Progenitor cell of endocrine pancreas (in vitro differentiated cells): ENCODE results near the gene EPG5. TPM values are rescaled to one million over a fixed set of nuclear protein-coding genes. Genes with fewer than 3 reads are reported as not detected.
A peak's percentile ranks its signal among the peaks of the same experiment; 100 is the strongest.

Source experiments
- DNase-seq: peaks from one replicate; pipeline ENCODE4 v3.0.0; 2021; ENCODE audit warnings: low spot score; ENCODE audit not compliant: unreplicated experiment
- H3K27ac Mint-ChIP-seq: 2 replicates; pipeline ENCODE4 v1.8.0; 2021; ENCODE audit warnings: mild to moderate bottlenecking, moderate library complexity, mixed read lengths
- H3K27me3 Mint-ChIP-seq: 2 replicates; pipeline ENCODE4 v1.8.0; 2021; ENCODE audit warnings: mixed read lengths
- H3K36me3 Mint-ChIP-seq: 2 replicates; pipeline ENCODE4 v1.8.0; 2022; ENCODE audit warnings: mixed read lengths; ENCODE audit not compliant: insufficient read depth
- H3K4me1 Mint-ChIP-seq: 2 replicates; pipeline ENCODE4 v1.8.0; 2021; ENCODE audit warnings: low read depth, mixed read lengths
- H3K4me3 Mint-ChIP-seq: 2 replicates; pipeline ENCODE4 v1.8.0; 2021; ENCODE audit warnings: low read depth, mild to moderate bottlenecking, moderate library complexity, mixed read lengths
- H3K9me3 Mint-ChIP-seq: 2 replicates; pipeline ENCODE4 v1.8.0; 2021; ENCODE audit warnings: low read depth, mixed read lengths
- CTCF ChIP-seq: fragments of 200-600 bp; sonication (generic); IDR thresholded peaks from one replicate; pipeline ENCODE4 v1.5.0; 2021; ENCODE audit warnings: antibody characterized with exemption, mild to moderate bottlenecking; ENCODE audit not compliant: unreplicated experiment
- total RNA-seq: library from RNA; stranded (reverse); gene quantifications from 2 replicates; pipeline ENCODE4 v1.2.1, GENCODE V29; 2021

EPG5 gene
- total RNA-seq, 1 donor from 2014 or later: 35.3 TPM

DNA sequence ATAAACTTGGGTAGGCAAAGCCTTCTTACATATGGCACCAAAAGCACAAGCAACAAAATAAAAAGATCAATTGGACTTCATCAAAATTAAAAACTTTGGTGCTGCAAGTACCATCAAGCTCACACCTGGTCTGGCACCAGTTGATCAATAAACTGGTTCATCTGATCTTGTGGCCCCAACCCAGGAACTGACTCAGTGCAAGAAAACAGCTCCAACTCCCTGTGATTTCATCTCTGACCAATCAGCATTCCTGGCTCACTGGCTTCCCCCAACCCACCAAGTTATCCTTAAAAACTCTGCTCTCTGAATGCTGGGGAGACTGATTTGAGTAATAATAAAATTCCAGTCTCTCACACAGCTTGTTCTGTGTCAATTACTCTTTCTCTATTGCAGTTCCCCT is 8.4 kb downstream of the EPG5 start:
- peak overlapping the region; percentile 21 for H3K27ac Mint-ChIP-seq
- DNase-seq: no peak
- no peaks in the 10 kb centered on the region for H3K27me3 Mint-ChIP-seq
- H3K36me3 Mint-ChIP-seq: peaks cover 13% of the 10 kb centered on the region
- no peak for TF ChIP-seq CTCF
- H3K4me1 Mint-ChIP-seq: no peaks in the 10 kb centered on the region
- no peak overlapping the region for H3K4me3 Mint-ChIP-seq
- H3K9me3 Mint-ChIP-seq: no peaks in the 10 kb centered on the region

DNA sequence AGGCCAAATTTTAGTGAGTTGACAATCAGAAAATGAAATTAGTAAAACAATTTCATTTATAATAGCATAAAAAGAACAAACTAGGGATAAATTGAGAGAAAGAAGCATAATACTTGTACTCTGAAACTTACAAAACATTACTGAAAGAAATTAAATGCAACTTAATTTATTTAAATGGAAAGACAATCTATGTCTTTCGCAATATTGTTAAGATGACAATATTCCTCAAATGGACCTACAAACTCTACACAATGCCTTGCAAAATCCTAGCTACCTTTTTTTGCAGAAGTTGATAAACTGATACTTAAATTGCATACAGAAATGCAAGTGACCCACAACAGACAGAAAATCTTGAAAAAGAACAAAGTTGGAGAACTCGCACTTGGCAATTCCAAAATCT is 9.1 kb downstream of the EPG5 start:
- H3K36me3 Mint-ChIP-seq: peaks cover 16% of the 10 kb centered on the region
- no peaks in the 10 kb centered on the region for H3K9me3 Mint-ChIP-seq
- TF ChIP-seq CTCF: no peak
- H3K27me3 Mint-ChIP-seq: no peaks in the 10 kb centered on the region
- H3K4me3 Mint-ChIP-seq: no peak overlapping the region
- no peaks in the 10 kb centered on the region for H3K4me1 Mint-ChIP-seq
- DNase-seq: no peak
- H3K27ac Mint-ChIP-seq: no peak overlapping the region

GRCh38 chr18:45957100-45957499 is 10.0 kb downstream of the EPG5 start:
- no peaks in the 10 kb centered on the region for H3K4me1 Mint-ChIP-seq
- no peak for DNase-seq
- no peaks in the 10 kb centered on the region for H3K27me3 Mint-ChIP-seq
- H3K27ac Mint-ChIP-seq: no peak overlapping the region
- H3K9me3 Mint-ChIP-seq: no peaks in the 10 kb centered on the region
- peaks cover 19% of the 10 kb centered on the region for H3K36me3 Mint-ChIP-seq
- H3K4me3 Mint-ChIP-seq: no peak overlapping the region
- no peak for TF ChIP-seq CTCF

- H3K27ac Mint-ChIP-seq: peak overlapping the region; percentile 53
- no peaks in the 10 kb centered on the region for H3K27me3 Mint-ChIP-seq
- H3K36me3 Mint-ChIP-seq: peaks cover 25% of the 10 kb centered on the region
- H3K4me1 Mint-ChIP-seq: no peaks in the 10 kb centered on the region
- no peak overlapping the region for H3K4me3 Mint-ChIP-seq
- DNase-seq: no peak
- H3K9me3 Mint-ChIP-seq: no peaks in the 10 kb centered on the region
- no peak for TF ChIP-seq CTCF
These were observed 12.8 kb downstream of the EPG5 start for GRCh38 chr18:45954070-45954934.

GRCh38 chr18:45951016-45951714 is 16.0 kb downstream of the EPG5 start:
- TF ChIP-seq CTCF: no peak
- no peak for DNase-seq
- no peak overlapping the region for H3K4me3 Mint-ChIP-seq
- H3K27me3 Mint-ChIP-seq: no peaks in the 10 kb centered on the region
- no peaks in the 10 kb centered on the region for H3K9me3 Mint-ChIP-seq
- peaks cover 34% of the 10 kb centered on the region for H3K36me3 Mint-ChIP-seq
- H3K4me1 Mint-ChIP-seq: no peaks in the 10 kb centered on the region
- no peak overlapping the region for H3K27ac Mint-ChIP-seq
